ENCODE results near the gene FAHD1. TPM values are rescaled to one million over a fixed set of nuclear protein-coding genes. Genes with fewer than 3 reads are reported as not detected.

FAHD1 gene
- total RNA-seq, 1 donor from 2014 or later, result 16.1 TPM

DNA sequence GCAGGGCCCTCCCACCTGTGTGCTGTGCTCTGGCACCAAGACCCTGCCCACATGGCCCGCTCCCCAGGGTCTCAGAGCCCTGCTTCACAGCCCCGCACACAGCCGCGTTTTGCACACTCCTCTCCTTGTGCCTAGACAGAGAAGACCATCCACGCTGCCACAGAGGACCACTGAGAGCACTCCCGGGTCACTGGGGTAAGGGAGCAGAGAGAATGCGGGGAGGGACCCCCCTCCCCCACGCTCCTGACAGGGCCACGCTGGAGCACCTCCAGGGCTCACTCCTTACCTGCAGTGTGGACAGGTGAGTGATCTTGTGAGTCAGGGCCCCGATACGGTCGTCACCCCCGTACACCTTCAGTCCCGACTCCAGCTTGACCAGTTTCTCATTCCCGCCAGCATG lies 7.4 kb upstream of the FAHD1 start:
- no peak overlapping the region for H3K4me3 ChIP-seq
- H3K27ac ChIP-seq, result no peak overlapping the region
- intact Hi-C loops (cut with DNase I), result no loop called here
- H3K36me3 ChIP-seq, result peaks cover 72% of the 10 kb centered on the region
- H3K4me1 ChIP-seq, result peaks cover 10% of the 10 kb centered on the region
- no peaks in the 10 kb centered on the region for H3K9me3 ChIP-seq
- no peak for ATAC-seq
- TF ChIP-seq, protein P1, sequence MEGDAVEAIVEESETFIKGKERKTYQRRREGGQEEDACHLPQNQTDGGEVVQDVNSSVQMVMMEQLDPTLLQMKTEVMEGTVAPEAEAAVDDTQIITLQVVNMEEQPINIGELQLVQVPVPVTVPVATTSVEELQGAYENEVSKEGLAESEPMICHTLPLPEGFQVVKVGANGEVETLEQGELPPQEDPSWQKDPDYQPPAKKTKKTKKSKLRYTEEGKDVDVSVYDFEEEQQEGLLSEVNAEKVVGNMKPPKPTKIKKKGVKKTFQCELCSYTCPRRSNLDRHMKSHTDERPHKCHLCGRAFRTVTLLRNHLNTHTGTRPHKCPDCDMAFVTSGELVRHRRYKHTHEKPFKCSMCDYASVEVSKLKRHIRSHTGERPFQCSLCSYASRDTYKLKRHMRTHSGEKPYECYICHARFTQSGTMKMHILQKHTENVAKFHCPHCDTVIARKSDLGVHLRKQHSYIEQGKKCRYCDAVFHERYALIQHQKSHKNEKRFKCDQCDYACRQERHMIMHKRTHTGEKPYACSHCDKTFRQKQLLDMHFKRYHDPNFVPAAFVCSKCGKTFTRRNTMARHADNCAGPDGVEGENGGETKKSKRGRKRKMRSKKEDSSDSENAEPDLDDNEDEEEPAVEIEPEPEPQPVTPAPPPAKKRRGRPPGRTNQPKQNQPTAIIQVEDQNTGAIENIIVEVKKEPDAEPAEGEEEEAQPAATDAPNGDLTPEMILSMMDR (IDR thresholded peaks at IDR 0.05), result no peak
- no peaks in the 10 kb centered on the region for H3K27me3 ChIP-seq (ENCODE audit: low read depth)
- no peak for DNase-seq

DNA sequence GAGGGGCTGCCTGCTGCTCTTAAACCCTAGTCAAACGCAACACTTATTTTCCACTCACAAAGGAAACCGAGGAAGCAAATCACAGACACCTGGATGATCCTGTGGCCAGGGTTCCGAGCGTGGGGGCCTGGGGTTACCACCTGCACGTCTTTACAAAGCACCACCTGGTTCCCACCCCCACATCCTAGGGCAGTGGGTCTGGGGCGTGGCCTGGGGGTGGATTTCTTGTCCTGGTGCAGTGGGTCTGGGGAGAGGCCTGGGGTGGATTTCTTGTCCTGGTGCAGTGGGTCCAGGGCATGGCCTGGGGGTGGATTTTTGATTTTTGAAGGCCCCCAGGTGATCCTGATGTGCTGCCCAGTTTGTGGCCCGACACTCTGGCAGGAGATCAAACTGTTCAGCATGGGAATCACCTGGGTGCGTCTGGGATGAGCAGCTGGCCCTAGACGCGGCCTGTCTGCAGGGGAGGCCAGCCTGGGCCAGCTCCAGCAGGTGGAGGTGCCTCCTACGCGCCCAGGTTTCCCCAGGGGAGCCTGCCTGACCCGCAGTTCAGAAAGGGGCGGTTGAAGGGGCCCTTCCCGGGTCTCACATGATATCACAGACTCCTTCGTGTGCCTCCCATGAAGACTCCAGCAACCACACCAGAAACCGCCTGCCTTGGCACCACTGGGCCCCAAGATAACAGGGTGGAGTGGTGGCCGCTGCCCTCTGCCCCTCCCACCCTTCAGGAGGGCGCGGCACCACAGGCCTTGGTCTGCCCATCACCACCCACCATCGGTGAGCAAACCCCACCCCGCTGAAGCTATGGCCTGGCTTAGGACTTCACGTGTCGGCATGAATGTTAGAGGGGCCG lies 6.7 kb upstream of the FAHD1 start:
- no peaks in the 10 kb centered on the region for H3K9me3 ChIP-seq
- ATAC-seq (no peak), DNase-seq (no peak)
- H3K27me3 ChIP-seq (ENCODE audit: low read depth), result no peaks in the 10 kb centered on the region
- peaks cover 17% of the 10 kb centered on the region for H3K4me1 ChIP-seq
- H3K27ac ChIP-seq, result no peak overlapping the region
- H3K4me3 ChIP-seq, result no peak overlapping the region
- TF ChIP-seq, protein P1 (IDR thresholded peaks at IDR 0.05), result no peak
- H3K36me3 ChIP-seq, result peaks cover 69% of the 10 kb centered on the region
- intact Hi-C loops (cut with DNase I), result no loop called here

DNA sequence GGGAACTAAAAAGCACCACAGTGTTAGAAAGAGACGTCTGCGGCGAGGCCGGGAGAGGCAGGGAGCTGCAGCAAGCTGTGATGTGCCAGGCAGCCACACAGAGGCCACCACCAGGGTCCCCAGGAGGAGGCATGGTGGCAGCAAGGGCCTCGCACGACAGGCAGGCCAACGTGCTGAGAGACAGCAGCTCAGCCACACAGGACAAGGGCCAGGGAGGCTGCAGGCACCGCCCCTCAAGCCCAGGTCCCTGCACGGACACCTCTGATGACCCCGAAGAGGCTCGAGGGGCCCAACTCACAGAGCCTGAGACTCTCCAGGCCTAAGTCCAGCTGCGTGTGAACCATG lies 6.1 kb upstream of the FAHD1 start:
- TF ChIP-seq, protein P1 (IDR thresholded peaks at IDR 0.05), result no peak
- H3K9me3 ChIP-seq, result no peaks in the 10 kb centered on the region
- intact Hi-C loops (cut with DNase I), result no loop called here
- H3K27me3 ChIP-seq (ENCODE audit: low read depth), result no peaks in the 10 kb centered on the region
- peaks cover 23% of the 10 kb centered on the region for H3K4me1 ChIP-seq
- peaks cover 64% of the 10 kb centered on the region for H3K36me3 ChIP-seq
- H3K4me3 ChIP-seq, result no peak overlapping the region
- DNase-seq, result no peak
- no peak overlapping the region for H3K27ac ChIP-seq
- no peak for ATAC-seq

DNA sequence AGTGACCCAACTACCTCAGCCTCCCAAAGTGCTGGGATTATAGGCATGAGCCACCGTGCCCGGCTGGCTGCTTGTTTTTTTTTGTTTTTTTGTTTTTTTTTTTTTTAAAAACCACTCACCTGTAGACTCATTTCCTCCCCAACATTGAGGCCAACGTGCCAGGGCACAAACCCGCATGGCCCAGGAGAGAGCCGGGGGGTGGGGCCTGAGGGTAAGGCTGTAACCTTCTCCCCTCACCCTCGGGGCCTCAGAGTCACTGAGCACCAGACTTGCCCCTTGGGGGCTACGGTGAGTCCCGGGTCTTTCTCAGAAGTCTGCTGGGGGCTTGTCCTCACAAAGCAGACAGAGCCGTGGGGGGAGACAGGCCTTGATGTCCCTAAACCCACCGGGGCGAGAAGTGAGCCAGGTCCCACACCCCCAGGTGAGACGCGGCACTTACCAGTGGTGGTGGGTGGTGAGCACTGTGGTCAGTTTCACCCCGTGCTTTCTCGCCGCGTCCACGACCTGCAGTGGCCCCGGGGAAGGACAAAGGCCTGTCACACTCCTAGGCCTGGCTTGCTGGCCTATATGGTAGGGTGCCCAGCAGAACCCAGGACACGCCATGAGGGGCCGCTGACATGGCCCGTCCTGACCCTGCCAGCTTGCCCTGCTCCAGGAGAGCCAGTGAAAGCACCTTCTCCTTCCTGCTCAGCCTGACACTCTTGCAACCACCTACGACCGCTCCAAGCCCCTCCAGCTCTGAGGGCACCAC lies 5.0 kb upstream of the FAHD1 start:
- Histone ChIP-seq H3K27me3 (ENCODE audit: low read depth) (no peaks in the 10 kb centered on the region), H3K9me3 (no peaks in the 10 kb centered on the region), H3K4me1 (peaks cover 24% of the 10 kb centered on the region), H3K36me3 (peaks cover 53% of the 10 kb centered on the region), H3K4me3 (no peak overlapping the region), H3K27ac (no peak overlapping the region)
- intact Hi-C loops (cut with DNase I), result no loop called here
- no peak for DNase-seq
- no peak for ATAC-seq
- TF ChIP-seq, protein P1 (IDR thresholded peaks at IDR 0.05), result no peak

DNA sequence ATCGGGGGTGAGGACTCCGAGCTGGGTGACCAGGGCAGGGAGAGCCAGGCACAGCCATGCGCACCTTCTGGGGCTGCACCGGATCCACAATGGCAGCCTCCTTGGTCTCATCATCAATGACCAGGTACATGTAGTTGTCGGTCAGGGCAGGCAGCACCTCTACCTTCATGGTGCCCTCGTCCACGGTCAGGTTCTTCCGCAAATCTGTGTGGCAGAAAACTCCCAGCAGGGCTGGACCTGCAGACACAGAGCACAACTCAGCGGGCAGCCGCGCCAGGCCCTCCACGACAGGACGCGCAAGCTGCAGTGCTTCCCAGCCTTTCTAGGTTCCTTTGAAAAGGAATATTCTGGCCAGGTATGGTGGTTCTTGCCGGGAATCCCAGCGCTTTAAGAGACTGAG lies 4.2 kb upstream of the FAHD1 start:
- Histone ChIP-seq H3K27ac (no peak overlapping the region), H3K27me3 (ENCODE audit: low read depth) (no peaks in the 10 kb centered on the region), H3K4me1 (peaks cover 27% of the 10 kb centered on the region), H3K4me3 (no peak overlapping the region), H3K9me3 (no peaks in the 10 kb centered on the region), H3K36me3 (peaks cover 46% of the 10 kb centered on the region)
- no peak for DNase-seq
- TF ChIP-seq, protein P1 (IDR thresholded peaks at IDR 0.05), result no peak
- no peak for ATAC-seq
- intact Hi-C loops (cut with DNase I), result no loop called here

All from lower lobe of right lung (tissue), 2 donors.